RKO (cell line): ENCODE measurements around the gene HHAT.
"Not testable (repeated sequence)": the region's sequence is repeated elsewhere in the genome, so short reads cannot be mapped to it uniquely, and the experiment has no call there.

ENCODE experiments used
- DNase-seq: peaks from one replicate; pipeline ENCODE4 v3.0.0-alpha.2; 2016; ENCODE audit warnings: low spot score

HHAT gene

DNA sequence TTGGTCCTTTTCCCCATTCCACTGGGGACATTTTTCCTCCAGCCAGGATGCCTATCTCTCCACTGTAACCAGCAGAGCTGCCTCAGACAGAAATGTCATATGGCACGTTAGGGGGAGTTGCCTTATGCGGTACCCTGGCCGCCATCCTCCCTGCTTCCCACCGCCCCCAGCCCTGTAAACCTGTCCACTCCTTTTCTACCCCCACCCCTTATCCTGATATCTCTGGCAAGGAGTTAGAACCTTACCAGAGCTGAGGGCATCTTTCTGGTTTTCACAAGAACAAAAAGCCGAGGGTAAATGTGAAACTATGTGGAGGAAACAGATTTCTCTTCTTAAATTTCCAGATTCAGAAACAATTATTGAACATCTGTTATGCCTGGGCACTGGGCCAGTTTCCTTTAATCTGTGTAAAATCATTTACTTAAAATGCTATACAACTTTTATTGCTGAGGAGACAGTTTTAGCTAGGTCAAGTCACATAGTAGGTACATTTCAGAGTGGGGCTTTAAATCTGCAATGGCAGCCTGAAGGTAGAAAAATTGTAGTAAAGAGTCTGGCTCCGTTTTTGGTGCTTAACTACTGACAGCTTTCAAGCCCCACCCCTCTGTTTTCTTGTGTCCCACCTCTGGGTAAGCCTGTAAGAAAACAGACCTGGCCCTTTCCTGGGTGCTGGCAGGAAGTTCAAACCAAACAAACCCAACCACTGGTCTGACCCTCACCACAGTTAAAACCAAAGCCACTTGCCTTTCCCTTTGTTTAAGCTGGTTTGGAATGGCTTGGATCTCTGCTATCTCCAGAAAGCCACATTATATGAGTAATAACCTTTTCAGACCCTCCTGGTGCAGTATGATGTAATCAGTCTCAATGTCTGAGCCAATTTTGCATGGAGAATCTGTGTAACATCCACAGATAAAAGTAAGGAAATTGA is 319.0 kb downstream of the HHAT start:
- no peak for DNase-seq

DNA sequence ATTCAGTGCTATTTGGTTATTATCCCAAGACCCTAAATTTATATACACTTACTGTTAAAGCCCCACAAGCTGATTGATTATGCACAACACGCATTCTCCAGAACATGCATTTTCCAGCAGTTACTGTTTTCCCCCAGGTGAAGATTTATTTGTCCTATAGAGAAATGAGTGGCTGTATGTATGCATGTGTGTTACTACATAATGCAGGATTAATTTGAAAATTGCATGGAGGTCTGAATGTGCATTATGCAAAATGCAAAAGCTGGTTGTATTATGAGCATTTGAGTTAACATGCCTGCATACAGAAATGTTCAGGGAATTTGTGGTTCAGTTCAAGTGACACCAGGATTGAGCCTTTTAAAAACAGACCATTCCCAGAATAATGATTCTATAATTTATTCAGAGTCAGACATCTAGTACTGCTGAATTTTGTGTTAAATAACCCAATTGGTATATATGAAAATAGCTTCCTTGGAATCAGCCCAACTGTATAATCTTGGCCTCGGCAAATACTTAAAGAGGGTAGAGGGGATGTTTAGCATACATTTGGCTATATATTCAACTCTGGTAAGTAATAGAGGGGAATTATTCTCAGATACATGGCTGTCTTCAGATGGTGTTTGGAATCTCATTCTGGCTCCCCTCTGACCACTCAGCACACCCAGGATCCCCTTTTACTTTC is 320.0 kb downstream of the HHAT start:
- DNase-seq: no peak

DNA sequence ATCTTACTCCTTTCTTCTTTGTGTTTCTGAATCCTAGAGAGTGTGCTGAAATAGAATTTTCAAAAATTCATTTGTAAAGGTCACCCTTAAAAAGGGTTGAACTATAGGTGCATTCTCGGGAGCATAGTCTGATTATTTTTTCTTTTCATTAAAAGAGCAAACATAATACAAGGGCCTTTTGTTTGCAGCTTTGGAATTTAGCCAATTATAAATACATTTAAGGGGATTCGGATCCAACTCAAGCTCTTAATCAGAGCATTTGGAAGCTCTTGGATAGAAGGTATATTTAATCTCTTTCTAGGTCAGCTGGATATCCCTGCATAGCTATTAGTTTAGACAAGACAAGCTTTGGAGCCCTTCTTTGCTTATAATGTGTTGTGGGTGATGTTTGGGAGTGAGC is 321.7 kb downstream of the HHAT start:
- DNase-seq: no peak

DNA sequence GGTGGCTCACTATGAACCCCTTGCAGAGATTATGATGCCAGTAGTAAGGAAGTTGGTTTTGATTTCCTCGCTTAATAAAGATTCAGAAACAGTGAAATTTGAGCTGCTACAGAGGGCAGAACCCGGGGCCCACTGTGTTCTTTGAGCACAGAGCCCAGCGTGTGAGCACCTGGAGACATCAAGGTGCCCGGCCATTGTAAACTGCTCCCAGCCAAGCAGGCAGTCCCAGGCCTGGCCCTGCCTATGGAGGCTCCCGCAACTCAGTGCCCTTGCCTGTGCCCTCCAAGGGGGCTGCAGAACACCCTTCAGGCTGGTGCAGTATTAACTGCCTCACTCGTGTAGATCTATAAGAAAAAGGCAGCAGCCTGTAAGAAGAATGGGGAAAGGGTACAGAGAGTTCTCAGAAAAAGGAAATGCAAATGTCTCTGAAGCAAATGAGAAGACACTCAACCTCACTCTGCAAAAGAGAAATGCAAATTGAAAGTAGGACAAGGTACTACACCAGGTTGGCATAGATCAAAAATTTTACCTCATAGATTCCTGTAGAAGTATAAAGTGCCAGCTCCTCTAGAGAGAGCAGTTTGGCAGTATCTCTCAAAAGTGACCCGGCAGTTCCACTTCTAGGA is 323.7 kb downstream of the HHAT start:
- DNase-seq: no peak

DNA sequence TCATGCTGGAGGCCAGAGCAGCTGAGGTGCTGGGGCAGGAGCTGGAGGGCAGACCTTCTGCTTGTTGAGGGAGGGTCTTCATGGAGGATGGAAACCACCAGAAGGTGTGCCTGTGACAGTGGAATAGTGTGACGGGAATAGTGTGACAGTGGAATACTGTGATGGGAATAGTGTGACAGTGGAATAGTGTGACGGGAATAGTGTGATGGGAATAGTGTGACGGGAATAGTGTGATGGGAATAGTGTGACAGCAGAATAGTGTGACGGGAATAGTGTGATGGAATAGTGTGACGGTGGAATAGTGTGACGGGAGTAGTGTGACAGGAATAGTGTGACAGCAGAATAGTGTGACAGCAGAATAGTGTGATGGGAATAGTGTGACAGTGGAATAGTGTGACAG is 325.1 kb downstream of the HHAT start:
- DNase-seq: no peak

DNA sequence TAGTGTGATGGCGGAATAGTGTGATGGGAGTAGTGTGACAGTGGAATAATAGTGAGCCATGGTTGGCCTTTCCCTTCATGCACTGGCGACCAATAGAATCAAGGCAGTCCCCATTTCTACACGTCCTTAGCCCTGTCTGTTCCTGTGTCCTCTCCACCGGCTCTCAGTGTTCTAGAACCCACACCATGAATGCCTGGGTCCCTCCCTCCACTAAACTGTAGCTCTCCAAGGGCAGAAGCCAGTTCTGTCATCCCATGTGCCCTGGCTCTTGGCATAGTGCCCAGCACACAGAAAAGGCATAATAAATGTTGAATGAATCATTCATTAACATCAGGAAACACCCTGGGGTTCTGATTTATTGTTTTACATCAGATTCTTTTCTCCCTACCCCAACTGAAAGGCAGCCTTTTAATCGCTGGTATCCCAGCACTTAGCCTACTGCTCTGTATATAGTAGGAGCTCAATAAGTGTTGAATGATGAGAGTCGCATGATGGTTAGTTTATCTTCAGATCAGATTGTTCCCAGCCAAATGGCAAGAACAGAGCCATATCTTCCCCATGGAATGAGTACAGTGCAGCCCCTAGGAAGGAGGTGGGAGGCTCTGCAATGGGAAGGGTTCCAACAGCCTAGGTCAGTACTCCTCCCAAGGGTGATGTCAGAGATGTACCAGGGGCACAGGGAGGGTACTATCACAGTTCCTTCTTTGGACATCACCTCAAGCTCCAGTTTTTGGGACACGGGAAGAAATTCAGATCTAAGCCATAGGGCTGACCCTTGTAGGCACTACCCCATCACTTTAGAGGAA is 325.7 kb downstream of the HHAT start:
- DNase-seq: no peak

DNA sequence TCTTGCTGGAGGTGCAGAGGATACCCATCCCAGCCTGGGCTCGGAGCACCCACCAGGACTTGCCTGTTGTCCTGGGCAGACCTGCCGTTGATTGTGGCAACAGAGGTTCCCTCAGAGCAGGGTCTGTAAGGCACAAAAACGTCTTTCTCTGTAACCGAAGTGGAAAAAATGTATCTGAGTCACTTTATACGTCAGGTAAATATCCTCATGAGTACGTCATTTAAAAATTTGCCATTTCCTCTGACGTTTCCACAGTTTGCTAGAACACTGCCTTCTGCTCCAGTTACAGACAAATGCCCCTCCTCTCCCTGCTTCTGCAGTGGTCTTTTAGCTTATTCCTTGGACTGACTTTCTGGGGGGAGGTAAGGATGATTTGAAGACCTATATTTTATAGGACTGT is 326.8 kb downstream of the HHAT start:
- DNase-seq: no peak

DNA sequence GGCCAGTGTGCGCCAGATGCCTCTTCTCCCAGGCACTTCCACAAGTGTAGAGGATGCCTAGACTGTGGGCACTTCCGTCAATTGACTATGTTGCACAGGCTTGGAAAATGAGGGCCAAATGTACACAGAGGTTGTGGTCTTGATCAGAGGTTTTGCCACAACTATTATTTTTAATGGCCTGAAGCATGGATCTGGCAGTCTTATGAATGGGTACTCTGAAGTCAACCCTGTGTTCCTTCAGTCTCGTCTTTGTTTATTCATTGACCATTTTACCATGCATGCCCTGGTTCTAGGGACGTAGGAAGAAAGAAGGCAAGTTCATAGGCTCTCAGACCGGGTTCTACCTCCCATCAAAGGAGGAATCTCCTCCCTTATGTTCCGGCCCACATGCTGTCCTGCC is 329.1 kb downstream of the HHAT start:
- no peak for DNase-seq

DNA sequence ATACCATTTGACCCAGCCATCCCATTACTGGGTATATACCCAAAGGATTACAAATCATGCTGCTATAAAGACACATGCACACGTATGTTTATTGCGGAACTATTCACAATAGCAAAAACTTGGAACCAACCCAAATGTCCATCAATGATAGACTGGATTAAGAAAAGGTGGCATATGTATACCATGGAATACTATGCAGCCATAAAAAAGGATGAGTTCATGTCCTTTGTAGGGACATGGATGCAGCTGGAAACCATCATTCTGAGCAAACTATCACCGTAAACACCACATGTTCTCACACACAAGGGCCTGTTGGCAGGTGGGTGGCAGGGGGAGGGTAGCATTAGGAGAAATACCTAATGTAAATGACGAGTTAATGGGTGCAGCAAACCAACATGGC is 332.8 kb downstream of the HHAT start:
- DNase-seq: not testable (repeated sequence)

DNA sequence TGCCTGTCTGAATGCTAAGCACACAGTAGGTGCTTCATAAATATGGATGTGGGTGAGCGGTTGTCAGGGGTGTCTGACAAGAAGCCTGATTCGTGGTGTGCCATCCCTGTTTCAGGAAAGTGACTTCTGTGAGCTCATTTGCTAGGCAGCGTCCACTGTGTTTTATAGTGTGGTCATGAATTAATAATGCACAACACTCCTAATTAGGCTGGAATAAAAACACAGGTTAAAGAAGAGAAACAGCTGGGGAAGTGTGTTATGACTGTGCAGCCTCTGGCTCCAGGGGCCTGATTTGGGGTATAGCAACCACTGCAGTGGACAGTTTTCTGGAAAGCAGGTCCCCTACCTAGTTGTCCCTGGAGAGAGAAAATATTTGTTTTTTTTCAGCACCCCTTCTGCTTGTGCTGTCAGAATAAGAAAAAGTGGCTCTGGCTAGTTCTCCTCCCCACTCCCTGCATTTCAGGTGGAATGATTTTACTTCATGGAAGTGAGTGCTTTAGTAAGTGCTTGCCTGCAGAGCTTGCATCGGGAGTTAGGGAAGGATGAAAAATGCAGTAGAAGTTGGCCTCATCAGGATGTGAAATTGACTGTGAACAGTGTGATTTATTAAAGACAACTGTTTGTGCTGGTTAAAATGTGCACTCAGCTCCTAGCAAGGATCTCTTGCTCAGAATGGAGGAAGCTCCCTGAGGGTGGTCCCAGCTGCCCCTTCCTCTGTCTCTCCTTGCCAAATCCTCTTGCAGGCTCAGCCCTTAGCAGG is 333.8 kb downstream of the HHAT start:
- no peak for DNase-seq

DNA sequence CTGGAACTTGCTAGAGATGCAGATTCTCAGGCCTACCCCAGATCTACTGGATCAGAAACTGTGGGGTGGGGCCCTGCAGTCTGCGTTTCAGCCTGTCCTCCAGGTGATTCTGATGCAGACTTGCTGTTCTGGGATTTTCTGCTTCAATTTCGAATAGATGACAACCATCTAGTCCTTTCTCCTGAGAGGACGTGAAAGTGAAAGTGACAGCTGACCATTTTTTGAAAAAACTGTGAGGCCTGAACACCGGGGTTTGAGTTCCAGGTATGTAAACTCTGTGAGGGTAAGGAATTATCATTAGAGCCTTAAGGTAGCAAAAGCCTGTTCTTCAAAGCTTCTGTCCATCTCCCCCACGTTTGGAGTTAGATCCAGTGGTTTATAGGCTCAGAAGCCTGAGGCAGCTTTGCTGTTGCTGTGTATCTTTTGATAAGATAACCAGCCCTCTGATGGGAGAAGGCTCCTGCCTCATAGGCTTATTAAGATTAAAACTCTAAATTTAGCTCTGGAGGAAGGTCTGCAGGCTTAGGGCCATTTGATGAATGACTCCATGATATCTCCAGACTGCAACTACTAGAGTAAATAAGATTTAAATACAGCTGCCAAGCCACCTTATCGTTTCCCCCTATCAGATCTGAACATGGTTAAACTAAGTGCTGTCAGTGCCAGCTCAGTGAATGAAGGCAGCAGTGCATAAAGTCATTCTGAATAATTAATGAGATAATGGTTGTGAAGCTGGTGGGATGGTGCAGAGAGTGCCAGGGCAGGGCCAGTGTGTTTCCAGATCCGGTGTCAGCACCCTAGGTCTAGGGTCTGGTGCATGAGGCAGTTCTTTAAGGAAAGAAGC is 335.2 kb downstream of the HHAT start:
- no peak for DNase-seq

DNA sequence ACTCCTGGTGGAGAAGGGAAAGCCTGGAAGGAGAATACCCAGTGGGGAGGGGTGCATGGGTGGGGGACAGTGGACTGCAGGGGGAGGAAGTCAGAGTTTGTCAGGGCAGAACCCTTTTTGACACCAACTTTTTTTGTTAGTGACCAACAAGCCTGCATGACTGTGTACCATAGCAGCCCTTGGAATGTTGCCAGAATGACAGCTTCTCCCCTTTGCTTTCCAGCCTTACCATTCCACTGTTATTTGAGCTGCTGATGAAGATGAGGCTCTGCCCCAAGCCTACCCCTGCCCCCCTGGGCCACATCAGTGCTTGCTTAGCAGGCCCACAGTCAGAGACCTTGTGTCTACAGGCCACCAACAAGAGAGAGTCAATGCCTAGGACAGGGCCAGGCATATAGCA is 341.2 kb downstream of the HHAT start:
- DNase-seq: no peak

DNA sequence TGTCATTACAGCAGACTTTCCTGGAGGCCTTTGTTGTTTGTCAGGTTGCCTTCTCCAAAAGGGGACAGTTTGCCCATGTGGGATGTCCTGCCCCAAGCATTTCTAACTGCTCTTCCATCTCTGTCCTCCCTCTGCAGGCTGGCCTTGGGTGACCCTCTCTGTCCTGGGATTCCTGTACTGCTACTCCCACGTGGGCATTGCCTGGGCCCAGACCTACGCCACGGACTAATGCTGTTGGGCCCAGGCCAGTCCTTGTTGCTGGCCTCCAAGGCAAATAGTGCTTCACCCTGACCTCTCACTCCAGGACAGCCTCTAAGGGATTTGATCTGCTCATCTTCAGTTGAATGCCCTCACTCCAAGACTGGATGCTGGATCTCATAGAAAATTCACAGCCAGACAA is 345.4 kb downstream of the HHAT start:
- DNase-seq: no peak

DNA sequence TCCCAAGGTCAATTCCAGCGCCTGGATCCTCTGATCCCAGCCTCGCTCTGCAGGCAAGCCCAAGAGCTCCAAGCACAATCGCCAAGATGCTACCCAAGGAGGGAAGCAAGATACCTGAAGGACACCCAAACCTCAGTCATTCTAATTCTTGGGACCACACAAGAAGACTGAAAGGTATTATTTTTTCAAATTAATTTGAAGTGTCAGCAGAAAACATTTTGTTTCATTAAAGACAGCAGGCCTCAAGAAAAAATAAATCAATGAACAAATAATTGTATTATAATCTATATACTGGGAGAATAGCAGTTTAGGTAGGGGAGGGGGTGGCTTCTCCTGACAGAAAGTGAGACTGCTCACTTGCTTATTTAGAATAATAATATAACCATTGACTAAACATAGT is 347.8 kb downstream of the HHAT start:
- no peak for DNase-seq

DNA sequence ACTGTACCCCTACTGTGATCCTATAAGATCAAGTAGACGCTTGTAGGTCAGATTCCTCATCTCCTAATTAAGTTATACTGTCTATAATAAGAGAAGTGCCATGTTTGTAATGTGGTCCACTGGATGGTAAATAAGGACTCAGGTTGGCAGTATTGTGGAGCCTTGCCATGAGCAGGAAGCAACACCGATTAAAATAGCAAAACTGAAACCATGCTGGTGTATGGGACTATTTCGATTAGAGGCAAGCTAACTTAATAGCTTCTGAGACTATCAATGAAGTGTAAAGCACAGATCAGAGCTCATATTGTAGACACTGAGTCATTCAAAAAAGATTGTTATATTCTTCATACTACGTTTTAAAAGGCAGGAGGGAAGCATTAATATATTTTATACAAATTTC is 348.8 kb downstream of the HHAT start:
- no peak for DNase-seq

DNA sequence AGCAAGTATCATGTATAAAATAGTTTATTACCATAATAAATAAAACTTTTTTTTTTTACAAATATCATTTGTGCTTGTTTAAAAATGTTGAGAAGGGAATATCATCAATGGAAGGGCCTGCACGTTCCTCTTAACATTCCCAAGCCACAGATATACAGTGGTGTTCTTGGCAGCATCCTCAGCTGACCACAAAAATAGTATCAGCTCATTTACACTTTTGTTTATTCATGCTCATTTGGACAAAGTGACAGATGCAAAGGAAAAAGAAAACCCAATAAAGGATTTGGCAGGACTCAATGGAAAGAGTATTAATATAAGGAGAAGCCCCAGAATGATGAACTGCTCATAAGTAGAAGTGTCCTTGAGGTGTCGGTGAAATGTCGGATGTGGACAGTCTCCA is 349.6 kb downstream of the HHAT start:
- no peak for DNase-seq

DNA sequence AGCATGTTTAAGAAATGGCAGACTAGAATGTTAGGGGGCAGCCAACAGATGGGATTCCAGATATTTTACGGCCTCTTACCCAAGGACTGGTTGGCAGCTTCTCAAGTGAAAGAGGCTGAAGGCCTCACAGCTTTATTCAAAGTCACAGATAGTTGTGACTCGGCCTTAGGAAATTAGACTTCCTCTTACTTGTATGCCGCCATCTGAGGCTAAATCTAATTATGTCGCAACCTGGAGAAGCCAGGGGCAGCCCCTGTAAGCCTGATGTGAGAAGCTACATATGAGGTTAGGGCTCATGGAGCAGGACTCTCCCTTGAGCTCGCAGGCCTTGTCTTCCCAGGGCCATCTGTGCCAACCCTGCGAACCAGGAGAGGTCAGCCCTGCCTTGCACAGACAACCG is 352.5 kb downstream of the HHAT start:
- no peak for DNase-seq

DNA sequence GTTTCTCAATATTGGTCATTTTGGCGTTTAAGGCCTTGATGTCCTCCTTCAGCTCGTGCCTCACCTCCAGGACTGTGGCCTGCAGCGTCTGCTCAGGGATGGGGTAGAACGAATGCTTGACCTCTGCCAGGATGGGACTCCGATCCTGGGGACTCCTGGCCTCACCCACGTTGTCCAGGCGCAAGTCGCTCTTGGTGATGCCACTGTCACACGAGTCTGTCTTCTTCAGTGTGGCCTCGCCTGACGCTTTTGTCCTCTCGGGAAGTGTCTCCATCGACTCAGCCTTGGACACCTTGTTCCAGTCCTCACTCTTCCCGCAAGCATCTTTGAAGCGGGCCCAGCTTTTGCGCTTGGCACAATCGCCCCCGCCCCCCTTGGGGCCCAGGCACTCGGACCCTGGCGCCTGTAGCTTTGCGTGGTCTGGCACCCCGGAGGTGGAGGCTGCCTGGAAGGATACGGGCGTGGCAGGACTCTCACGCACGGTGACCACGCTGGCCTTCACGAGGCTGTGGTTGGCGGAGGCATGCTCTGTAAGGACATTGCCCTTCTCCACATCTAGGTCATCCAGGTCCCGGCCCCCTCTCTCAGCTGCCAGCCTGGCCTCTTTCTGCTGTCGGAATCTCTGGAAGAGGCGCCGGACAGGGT is 354.8 kb downstream of the HHAT start:
- no peak for DNase-seq

DNA sequence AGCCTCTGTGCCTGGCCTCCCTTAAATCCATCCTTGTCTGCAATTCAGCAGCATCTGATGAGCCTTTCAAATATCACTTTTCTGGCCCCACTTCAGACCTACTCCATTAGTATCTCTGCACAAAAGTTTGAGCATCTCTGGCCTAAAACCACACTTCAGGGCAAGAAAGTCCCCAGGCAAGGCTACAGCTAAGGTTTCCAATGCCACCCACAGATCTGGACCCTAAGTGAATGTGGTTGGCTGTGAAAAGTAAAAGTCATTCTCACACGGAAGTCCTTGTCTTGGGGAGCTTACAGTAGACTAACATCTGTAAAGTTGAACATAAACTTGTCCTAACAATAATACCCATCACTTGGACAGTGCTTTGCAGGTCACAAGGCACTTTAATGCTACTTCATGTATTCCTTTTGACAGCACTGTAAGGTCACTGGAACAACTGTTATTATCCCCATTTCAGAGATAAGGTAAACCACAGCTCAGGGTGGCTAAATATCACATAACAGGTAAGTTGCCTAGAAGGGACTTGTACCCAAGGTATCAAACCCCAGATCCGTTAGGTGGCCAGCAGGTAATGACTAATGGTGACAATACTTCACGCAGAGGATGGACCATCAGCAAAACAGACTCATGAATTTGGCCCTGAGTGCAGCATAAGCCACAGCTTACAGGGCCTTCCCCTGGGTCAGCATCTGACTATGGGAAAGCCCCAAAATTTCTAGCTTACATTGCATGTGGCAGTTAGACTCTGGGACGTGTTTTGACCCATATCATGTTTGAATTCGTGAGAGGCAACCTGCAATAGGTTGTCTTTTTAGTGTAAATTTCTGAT is 356.0 kb downstream of the HHAT start:
- no peak for DNase-seq
